Stimulated activated CD8-positive, alpha-beta memory T cell treated with anti-CD3 and anti-CD28 coated beads, Interleukin-7, amount 100 ng/mL, for 48 hours (primary cell): Measurements from ENCODE around the gene ARHGEF2.

ENCODE experiments used
- DNase-seq, 2 donors: peaks; one replicate each; pipeline ENCODE4 v3.0.0-alpha.2; 2020; ENCODE audit warnings: low read depth in 1 of 2; ENCODE audit errors: extremely low read depth in 1 of 2

ARHGEF2 gene

DNA sequence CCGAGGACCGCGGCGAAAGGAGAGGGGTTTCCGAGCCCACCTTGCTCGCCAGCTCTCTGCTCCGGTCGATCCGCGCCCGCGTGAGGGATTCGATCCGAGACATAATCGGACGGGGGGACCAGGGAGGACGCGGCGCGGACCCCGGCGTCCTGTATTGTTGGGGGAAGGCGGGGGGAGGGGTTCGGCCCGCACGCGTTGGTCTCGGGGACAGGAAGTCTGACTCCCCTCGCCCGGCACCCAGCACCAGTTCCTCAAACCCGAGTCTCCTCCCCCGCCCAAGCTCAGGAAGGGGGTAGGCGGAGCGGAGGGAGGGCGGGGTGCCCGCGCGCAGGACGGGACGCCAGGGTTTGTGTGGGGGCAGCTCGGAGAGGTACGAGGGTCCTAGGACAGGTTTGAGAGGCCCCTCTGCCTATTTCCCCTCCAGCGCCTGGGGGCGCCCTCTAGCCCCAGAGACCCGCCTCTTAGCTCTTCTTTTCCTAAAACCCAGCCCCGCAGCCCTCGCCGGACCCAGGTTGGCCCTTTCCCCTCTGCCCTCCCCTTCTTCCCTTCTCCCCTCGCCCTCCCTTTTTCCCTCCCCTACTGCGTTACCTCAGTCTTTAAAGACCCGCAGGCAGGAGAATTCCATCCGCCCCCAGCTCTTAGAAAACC lies at the start of gene ARHGEF2:
ARHGEF2 (minus strand) TSS at position 223 of the 648 bp plus-strand sequence; CDS start at position 103, 120 bp downstream.
- DNase-seq = peak; percentile 84 to 85

DNA sequence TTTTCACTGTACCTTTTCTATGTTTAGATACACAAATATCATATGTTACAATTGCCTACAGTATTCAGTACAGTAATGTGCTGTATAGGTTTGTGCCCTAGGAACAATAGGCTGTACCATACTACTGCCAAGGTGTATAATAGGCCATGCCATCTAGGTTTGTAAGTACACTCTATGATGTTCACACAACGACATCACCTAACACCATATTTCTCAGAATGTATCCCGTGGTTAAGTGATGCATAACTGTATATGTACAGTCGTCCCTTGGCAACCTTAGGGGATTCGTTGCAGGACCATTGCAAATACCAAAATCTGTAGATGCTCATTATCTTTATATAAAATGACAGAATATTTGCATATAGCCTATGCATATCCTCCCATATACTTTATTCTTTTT lies 48.2 kb upstream of the ARHGEF2 start:
- no peak for DNase-seq

DNA sequence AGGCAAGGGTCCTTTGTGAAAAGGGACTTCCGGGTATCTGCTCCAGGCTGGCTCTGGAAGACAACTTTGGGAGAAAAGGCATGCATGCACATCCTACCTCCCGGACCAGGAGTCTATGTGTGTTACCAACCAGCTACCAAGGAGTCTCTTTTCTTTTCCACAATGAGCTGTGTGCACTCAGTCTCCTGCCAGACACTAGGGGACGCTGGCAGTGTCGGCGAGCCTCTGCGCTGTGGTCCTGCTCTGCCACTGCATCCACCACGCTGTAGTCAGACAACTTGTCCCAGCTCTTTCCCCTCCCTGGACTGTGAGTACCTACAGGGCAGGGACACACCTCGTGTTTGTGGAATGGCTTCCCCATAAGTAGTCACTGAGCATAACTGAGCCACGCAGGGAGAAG lies 47.5 kb upstream of the ARHGEF2 start:
- DNase-seq = peak in 1 of 2 donors; percentile 17

DNA sequence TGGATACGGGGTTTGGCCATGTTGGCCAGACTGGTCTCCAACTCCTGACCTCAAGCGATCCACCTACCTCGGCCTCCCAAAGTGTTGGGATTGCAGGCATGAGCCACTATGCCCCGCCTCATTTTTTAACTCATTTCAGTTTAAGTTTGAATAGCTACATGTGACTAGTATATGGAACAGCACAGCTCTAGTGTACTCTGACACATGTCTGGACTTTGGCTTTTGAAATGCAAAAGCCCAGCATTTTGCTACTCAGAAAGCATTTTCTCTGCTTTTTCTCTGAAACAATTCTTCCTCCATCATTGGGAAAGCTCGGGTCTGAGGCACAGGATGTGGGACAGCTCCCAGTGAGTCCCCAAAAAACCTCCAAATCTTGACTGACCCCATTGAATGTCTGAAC lies 46.5 kb upstream of the ARHGEF2 start:
- DNase-seq = no peak

DNA sequence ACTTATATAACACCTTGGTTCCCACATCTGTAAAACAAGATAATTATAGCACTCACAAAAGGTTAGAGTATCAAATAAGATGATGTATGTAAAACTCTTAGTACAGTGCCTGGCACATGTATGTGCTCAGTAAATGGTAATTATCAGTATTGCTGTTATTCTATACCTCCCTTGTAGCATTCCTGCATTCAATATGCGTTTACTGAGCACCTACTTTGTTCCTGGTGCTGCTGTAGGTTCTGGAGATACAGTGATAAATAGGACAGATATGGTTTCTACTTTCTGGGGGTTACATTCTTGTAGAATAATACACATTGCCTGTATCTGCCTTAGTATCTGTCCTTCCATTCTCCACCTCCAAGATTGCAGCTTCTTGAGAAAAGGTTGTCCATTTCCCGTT lies 43.6 kb upstream of the ARHGEF2 start:
- DNase-seq = no peak

DNA sequence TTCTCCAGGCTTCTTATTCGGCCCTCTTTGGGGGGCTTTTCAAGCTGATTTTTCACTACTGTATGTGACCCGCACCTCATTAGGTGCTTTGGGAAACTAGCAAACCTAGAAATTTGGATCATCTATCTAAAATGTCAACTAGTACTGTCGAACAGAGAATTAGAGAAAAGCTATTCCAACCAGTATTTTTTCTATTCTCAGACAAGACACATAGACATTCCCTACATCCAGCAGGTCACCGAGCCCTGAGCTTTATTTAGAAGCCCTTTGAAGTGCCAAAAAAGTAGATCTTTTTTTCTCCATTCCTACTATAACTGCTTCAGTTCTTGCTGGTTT lies 42.7 kb upstream of the ARHGEF2 start:
- no peak for DNase-seq

DNA sequence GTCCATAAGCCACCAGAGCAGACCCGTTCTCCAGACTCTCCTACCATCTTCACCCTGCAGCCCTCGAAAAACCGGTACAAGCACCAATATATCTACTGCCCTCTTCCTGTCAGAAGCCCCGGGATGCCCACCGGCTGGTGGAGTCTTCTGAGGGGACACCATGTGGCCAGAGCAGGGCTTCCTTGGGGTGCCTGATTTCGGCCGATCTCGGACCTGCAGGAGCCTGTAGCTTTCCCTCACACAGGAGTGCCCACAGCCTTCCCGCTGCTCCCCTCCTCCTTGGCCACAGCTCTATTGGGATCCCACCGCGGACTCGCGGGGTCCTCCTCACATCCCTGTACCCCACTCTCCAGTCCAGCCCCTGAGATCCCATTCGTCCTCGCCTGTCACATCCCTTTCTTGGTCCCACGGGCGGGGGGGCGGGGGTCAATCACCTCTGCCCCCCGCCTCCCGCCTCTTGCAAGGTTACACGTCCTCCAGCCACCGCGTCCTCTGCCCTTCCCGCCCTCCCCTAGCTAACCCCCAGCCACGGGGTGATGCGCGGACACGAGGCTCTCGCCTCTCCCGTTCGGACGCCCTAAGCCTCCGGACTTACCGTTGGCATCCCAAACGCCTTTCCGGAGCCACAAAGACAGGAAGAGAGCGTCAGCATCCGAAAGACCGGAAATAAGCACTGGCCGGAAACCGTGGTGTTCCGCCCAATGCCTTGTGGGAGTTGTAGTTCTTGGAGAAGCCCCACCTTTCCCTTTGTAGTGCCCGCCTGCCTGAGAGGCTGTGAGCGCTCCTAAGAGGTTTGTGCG lies 42.1 kb upstream of the ARHGEF2 start, which contains the start of gene SSR2:
SSR2 (minus strand) TSS at position 659 of the 800 bp plus-strand sequence. CDS start 784 bp downstream, outside the sequence.
- peak; percentile 67 to 84 for DNase-seq

DNA sequence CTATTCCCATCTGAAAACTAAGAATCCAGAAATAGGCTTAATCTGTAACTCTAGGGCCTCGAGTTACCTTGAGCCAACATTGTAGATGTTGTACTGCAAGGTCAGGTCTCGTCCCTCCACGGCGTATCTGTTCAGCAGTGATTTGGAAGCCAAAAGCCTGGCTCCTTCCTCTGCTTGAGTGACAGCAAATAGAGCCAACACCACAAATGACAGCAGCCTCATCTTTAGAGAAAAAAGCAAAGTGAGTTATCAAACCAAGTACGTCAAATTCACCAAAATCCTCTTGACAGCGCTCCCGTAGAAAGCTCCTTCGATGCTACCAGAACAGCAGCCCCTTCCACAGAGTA lies 41.6 kb upstream of the ARHGEF2 start:
- no peak for DNase-seq

DNA sequence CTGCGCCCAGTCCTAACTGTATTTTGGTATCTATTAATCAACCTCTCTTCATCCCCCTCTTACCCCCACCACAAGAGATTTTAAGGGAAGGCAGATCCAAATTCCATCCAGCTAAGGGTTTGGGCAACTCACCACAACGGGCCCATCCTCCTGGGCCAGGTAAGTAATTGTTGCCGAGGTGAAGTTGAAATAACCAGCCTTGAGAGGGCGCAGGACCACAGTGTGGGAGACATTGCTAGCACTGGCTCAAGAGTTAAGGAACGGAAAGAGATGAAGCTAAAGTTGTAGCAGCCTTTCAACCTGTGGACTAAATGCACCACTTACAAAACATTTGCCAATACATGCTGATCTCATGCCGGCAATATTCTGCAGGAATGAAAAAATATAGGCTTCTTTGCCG lies 36.5 kb upstream of the ARHGEF2 start:
- DNase-seq = no peak

DNA sequence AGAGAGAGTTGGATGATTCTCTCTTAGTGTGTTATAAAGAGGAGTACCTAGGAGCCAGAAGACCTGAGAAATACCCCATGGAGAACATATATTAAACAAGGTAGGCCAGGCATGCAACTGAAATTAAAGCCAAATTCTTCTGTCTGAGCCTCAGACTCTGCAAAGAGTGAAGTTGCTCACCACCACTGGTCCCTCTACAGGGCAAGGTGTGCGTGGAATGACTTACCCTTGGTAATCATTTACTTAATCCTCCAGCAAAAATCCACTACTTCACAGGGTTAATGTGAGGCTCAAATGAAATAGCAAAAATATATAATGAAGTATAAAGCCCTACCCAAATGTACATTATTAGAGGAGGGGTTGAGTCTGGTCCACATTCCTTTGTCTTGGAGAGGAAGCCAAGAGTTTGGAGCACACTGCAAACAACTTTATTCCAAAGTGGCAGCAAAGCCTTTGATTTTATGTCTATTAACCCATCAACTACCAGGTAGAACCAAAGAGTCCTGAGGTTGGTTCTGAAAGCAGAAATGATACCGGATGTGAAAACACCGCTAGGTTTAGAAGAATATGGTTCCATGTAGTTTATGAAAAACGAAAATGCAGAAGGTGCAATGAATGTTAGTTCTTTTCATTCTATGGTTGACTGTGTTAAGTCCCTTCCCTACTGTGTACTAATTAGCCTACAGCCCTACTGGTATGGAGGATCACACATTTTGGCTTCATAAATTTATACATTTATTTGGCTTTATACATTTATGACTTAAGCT lies 33.9 kb upstream of the ARHGEF2 start:
- DNase-seq = no peak

DNA sequence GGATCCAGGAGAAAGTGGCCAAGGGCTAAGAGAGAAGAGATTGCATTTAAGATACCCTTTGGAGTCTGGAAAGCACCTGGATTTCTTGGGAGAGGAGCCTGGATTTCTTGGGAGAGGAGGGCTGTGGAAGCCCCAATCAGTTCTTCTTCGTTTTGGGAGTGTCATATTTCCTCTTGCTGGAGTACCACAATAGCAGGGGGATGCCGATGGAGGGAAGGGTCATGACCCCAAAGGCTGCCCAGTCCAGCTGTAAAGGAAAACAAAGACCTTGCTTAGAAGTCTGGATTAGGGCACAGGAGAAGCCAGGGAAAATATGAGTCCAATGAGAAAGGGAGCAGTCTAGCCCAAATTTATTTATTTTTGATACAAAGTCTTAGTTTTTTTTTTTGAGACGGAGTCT lies 31.1 kb upstream of the ARHGEF2 start:
- DNase-seq = no peak

DNA sequence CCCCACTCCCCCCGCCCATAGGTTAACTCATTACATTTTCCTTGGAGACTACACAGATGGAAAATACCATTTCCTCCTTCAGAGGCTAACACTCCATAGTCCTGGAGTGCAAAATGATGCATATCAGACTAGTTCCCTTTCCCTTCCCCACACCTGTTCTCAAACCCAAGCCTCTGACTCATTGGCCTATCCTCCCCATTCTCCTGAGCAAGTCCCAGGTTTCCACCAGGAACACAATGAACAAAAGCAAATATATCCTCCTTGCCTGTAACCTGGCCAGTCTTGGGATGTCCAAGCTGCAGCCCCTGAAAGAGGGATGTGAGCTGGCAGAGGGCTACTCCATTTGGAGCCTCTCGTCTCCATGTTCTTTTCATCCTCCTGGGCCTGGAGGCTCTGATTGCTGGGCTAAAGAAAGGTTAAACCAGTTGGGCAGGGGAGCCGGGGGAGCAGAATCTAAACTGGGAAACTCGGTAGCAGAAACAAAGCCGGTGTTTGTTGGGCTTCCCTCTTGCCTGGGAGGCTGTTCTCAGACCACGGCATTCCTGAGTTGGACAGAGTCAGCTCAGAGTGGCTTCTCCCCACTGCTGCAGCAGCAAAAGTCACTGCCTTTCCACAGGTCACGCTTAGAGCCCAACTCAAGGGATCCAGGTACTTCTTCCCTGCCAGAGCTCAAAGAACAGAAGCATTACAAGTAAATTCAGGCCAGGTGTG lies 28.5 kb upstream of the ARHGEF2 start:
- DNase-seq = no peak

DNA sequence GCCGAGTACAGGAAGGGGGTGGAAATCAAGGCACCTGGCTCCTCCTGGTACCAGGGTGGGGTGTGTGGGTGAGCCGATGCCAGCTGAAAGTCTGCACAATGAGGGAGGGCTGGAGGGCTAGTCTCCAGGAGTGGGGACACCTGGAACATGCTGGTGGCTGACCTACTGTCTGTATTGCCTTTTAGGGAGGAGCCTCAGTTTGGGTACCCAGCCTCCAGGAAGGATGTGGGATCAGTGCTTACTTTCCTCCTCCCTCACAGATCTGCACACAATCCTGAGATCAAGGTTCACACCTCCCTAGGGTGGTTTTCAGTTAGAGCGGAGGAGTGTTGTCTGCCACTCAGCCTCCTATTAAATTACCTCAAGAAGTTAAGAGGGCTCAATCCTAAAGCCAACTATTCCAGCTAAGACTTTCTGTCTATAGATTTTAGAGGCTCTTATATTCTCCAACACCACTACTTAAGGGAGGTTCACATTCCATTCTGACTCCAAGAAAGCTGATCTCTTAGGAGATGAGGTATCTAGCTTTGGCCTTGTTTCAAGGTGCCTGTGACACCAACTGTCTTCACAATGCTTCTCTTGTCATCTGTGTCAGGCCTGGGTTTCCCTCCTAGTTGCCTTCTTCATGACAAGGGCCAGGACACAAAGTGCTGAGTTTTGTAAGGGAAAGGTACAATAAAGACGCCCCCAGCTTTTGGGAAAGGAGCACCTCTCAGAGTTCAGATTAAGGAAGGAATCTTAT lies 26.7 kb upstream of the ARHGEF2 start:
- DNase-seq = no peak

DNA sequence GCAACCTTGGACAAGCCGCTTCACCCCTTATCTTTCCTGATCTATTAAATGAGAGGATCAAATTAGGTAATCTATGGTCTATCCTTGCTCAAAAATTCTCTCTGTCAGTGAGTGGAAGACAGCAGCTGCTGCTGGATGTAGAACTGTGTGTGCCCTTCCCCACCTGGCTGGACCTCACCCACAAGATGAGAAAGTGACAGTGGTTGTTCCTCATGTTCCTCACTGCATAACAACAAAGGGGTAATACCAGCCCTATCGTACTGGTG lies 25.5 kb upstream of the ARHGEF2 start:
- DNase-seq = no peak

DNA sequence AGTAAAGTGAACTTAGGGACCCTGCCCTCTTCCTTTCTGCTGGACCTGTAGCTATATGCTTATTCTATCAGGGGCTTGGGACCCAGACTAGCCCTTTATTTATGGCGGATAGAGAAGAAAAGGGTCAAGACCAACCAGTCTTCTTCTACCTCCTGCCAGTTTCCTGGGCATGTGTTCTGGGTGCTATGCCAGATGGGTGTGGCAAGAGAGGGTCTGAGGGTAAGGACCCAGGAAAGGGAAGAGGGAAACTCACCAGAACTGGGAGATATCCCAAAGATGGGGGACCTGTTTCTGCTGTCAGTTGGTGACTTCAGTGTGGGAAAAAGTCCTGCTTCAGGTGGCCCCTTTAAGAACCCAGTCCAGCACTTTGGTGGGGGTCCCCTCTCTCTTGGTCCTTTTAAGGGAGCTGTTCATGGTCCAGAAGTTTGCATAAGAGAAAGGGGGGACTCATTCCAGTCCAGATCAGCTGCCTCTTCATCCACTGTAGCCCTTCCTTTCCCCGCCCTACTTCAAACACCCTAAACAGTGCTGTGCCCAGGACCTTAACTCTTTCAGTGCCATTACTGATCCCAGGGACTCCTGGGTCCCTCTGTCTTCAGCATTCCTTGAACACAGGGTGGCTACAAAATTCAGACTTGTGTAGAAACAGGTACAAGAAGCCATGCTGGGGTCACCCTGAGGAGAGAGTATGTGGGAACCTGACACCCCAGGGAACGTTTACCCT lies 24.0 kb upstream of the ARHGEF2 start:
- no peak for DNase-seq

DNA sequence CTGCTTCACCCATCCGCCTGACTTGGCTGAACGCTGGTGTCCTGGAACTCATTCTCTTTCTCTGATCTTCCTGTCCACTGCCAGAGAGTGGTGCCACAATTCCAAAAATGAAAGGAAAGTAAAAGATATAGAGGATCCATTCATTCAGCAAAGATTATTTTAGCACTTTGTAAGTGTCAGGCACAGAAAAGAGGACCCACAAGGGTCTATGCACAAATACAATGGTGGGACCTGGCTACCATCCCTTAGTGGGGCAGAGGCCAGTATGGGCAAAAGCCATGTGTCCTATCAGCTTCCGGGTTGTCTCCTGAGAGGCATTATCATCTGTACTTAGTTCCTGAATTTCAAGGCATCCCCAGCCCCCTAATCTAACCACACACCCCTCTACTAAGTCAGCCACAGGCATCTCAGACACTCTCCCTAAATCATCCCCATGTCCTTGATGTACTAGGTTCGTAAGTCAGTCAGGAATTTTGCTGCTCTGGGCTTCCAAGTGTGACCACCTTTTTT lies 23.4 kb upstream of the ARHGEF2 start:
- no peak for DNase-seq

DNA sequence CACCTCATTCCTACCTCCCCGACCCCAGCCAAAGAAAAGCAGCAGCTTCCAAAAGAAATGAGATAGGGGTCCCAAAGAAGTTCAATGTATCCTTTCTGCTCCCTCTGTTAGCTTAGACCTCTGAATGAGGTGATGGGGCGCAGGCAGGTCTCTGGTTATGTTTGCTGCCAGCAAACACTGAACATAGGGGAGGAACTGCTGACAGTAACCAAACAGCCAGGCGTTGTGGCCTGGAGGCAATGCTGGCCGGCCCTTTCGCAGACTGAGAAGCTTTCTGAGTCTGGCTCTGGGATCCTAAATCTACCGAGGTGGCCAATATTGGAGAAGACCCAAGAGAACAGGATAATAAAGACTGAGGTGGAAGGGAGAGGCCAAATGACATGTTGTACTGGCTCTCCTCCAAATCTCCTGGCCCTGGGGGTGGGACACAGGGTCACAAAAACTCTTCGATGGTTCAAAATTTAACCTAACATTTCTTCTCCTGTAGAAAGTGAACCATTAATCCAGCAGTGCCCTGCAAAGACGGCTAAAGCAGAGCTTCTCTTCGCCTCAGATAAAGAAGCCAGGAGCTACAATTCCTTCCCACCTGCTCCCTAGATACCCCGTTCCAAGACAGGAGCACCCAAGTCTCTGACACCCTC lies 22.8 kb upstream of the ARHGEF2 start:
- DNase-seq = no peak

DNA sequence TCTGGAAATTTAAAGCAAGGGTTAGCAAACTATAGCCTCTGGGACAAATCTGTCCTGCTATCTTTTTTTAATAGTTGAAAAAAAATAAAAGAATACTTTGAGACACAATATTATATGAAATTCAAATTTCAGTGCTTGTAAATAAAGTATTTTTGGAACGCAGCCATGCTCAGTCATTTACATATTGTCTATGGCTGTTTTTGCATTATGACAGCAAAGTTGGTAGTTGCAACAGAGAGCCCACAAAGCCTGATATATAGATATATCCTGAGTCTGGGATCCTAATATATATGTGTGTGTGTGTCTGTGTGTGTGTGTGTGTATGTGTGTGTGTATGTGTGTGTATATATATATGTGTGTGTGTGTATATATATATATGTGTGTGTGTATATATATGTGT lies 21.6 kb upstream of the ARHGEF2 start:
- no peak for DNase-seq

DNA sequence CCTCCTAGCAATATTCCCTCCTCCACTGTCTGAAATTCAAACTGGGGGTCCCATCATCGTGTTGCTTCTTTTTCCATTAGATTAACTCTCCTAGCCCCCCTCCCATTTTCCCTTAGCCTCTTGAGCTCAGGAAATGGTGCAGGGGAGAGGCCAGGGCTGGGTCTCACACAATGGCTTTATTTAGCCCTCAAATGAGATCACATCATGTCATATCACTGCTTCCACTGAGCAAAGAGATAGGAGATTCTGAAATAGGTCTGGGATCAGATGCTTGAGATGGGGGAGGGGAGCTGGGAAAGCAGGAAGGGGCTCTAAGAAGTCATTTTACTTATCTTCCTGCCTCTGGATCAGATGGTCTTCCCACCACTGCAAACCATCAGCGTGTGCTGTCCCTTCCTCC lies 17.8 kb upstream of the ARHGEF2 start:
- no peak for DNase-seq
